H1 (cell line): Measurements from ENCODE around the gene C6orf52. TPM values are rescaled to one million over a fixed set of nuclear protein-coding genes. Genes with fewer than 3 reads are reported as not detected.

ENCODE experiments used
- BACH1 ChIP-seq: IDR thresholded peaks from 2 replicates; pipeline ENCODE4 v1.6.1; 2012; ENCODE audit warnings: low read length, improper control_type of control experiment
- CBX8 ChIP-seq: fragments of 300-800, 300-1000 bp; sonication (generic); IDR thresholded peaks from 2 replicates; pipeline ENCODE4 v1.7.1; 2016; ENCODE audit warnings: low read depth, low read length, borderline replicate concordance
- CEBPB ChIP-seq: IDR thresholded peaks from 2 replicates; pipeline ENCODE4 v1.6.1; 2012; ENCODE audit warnings: low read depth, low read length
- CHD1 ChIP-seq: IDR thresholded peaks from 2 replicates; pipeline ENCODE4 v1.6.1; 2012; ENCODE audit warnings: low read depth, low read length, improper control_type of control experiment
- CREB1 ChIP-seq: IDR thresholded peaks from 2 replicates; pipeline ENCODE4 v1.6.1; 2012; ENCODE audit warnings: inconsistent platforms
- EGR1 ChIP-seq: IDR thresholded peaks from 2 replicates; pipeline ENCODE4 v1.6.1; 2011; ENCODE audit warnings: low read depth, low read length, borderline replicate concordance
- HDAC2 ChIP-seq, 2 experiments: fragments of 300-600 bp in 1 of 2; sonication (generic) in 1 of 2; IDR thresholded peaks; 2 replicates each; pipeline ENCODE4 v1.6.1; 2011 to 2012; ENCODE audit warnings: low read depth in 2 of 2, low read length in 2 of 2, mild to moderate bottlenecking in 2 of 2, moderate library complexity in 2 of 2, borderline replicate concordance in 1 of 2, inconsistent platforms in 1 of 2
- JUN ChIP-seq: IDR thresholded peaks from 2 replicates; pipeline ENCODE4 v1.6.1; 2011; ENCODE audit warnings: low read depth, mild to moderate bottlenecking, improper control_type of control experiment, low read length
- JUND ChIP-seq: IDR thresholded peaks from 2 replicates; pipeline ENCODE4 v1.6.1; 2011; ENCODE audit warnings: mild to moderate bottlenecking, improper control_type of control experiment, low read length
- KDM1A ChIP-seq: fragments of 200-600, 300-600 bp; sonication (generic); IDR thresholded peaks from 2 replicates; pipeline ENCODE4 v1.7.1; 2016; ENCODE audit warnings: mild to moderate bottlenecking, low read length, borderline replicate concordance
- NANOG ChIP-seq: IDR thresholded peaks from 2 replicates; pipeline ENCODE4 v1.6.1; 2011; ENCODE audit warnings: low read length, low read depth, mild to moderate bottlenecking, inconsistent platforms; ENCODE audit not compliant: insufficient read depth, poor library complexity, severe bottlenecking
- PHF8 ChIP-seq: fragments of 200-600 bp; sonication (generic); conservative IDR thresholded peaks from 2 replicates; pipeline ENCODE4 v1.7.1; 2012; ENCODE audit warnings: low read depth, mild to moderate bottlenecking, inconsistent platforms, low read length, moderate library complexity
- POLR2A ChIP-seq, 2 experiments: IDR thresholded peaks; 1 replicate in 1 of 2; 2 replicates in 1 of 2; pipeline ENCODE4 v1.6.1; 2011; ENCODE audit warnings: low read depth in 2 of 2, low read length in 2 of 2, mild to moderate bottlenecking in 2 of 2; ENCODE audit errors: control extremely low read depth in 1 of 2
- POU5F1 ChIP-seq: IDR thresholded peaks from 2 replicates; pipeline ENCODE4 v1.6.1; 2011; ENCODE audit warnings: low read depth, mild to moderate bottlenecking, low read length, moderate library complexity
- RAD21 ChIP-seq, 2 experiments: IDR thresholded peaks in 1 of 2; conservative IDR thresholded peaks in 1 of 2; 2 replicates each; pipeline ENCODE4 v1.6.1; 2011; ENCODE audit warnings: low read depth in 2 of 2, low read length in 2 of 2, improper control_type of control experiment in 1 of 2, inconsistent platforms in 1 of 2, mild to moderate bottlenecking in 1 of 2, moderate library complexity in 1 of 2
- RBBP5 ChIP-seq: IDR thresholded peaks from 2 replicates; pipeline ENCODE4 v1.7.1; 2012; ENCODE audit warnings: low read depth, mild to moderate bottlenecking, inconsistent platforms, low read length, moderate library complexity, borderline replicate concordance
- SIN3A ChIP-seq, 2 experiments: IDR thresholded peaks in 1 of 2; conservative IDR thresholded peaks in 1 of 2; 2 replicates each; pipeline ENCODE4 v1.6.1; 2011 to 2012; ENCODE audit warnings: low read length in 2 of 2, improper control_type of control experiment in 1 of 2, low read depth in 1 of 2, mild to moderate bottlenecking in 1 of 2
- SP1 ChIP-seq: IDR thresholded peaks from 2 replicates; pipeline ENCODE4 v1.6.1; 2011; ENCODE audit warnings: low read depth, low read length
- SP4 ChIP-seq: IDR thresholded peaks from 2 replicates; pipeline ENCODE4 v1.6.1; 2012; ENCODE audit warnings: low read length, inconsistent platforms
- TCF12 ChIP-seq: IDR thresholded peaks from 2 replicates; pipeline ENCODE4 v1.6.1; 2011; ENCODE audit warnings: low read depth, mild to moderate bottlenecking, low read length
- TEAD4 ChIP-seq: IDR thresholded peaks from 2 replicates; pipeline ENCODE4 v1.6.1; 2012; ENCODE audit warnings: low read depth, low read length, inconsistent platforms, mixed read lengths
- YY1 ChIP-seq: IDR thresholded peaks from 2 replicates; pipeline ENCODE4 v1.6.1; 2011; ENCODE audit warnings: low read depth, mild to moderate bottlenecking, low read length
- polyA plus RNA-seq, 7 experiments: library from polyadenylated mRNA; depleted of rRNA in 3 of 7; stranded (reverse) in 5 of 7; unstranded in 2 of 7; fragments of >200 nt in 5 of 7; fragments of 200-250 nt in 2 of 7; gene quantifications; 1 replicate in 5 of 7; 2 replicates in 1 of 7; 4 replicates in 1 of 7; pipeline versions ENCODE4 v1.2.1 to v1.2.3, GENCODE V29; 2011 to 2013; ENCODE audit warnings: missing spikeins in 2 of 7, mixed read lengths in 2 of 7
- total RNA-seq: library from RNA; stranded (reverse); fragmentation: NEBNext Ultra II Directional; extraction: Animal tissue kit (Norgen Biotek cat#: 25700); gene quantifications from 2 replicates; pipeline ENCODE4 v1.2.1, GENCODE V29; 2021
- TF ChIP-seq, protein P1 (sequence below): IDR thresholded peaks from 2 replicates; pipeline ENCODE4 v1.6.1; 2012; ENCODE audit warnings: low read length, inconsistent platforms

C6orf52 gene
- total and polyA plus RNA-seq, 2 of the 8 experiments (the other 6 are each of a cell fraction or from before 2014, with no cell fraction given): 1.5 to 3.1 TPM

DNA sequence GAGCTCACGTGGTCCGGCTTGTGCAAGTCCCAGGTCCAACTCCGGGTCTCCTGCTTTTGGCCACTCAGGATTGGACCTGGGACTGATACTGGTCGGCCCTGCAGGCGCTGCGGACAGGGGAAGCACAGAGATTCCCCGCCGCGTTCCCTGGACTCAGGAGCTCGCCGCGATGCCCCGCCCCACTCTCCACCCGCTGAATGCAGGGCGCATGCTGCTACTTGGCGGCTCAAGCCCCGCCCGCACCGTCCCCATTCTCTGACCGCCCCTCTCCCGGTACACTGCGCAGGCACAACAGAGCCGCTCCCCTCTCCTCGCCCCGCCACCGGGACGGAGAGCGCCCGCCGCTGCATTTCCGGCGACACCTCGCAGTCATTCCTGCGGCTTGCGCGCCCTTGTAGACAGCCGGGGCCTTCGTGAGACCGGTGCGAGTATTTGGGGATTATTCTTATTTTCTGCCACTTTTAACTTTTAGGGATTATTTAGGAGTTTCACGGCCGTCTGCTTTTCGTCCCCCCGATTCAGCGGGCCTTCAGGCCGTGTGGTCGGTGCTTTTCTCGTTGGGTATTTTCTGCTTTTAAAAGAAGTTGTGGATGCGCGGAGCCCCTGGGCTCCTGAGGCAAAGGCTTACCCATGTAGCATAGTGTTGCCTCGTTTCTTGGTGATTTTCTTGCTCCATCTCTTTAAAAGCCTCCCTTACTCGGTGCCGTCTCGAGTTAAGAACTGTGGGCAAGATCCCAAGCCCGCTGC, 28.6 kb upstream of the C6orf52 start, which contains the start of gene TMEM14C (continued):
- no peak for TF ChIP-seq TEAD4
- TF ChIP-seq CEBPB: peak; percentile 72
- no peak for TF ChIP-seq CHD1
- no peak for TF ChIP-seq POU5F1
- peak; percentile 93 for TF ChIP-seq JUND
- no peak for TF ChIP-seq SP4
- peak in 1 of 2 experiments; percentile 6; a peak in 3 of 4 replicates for TF ChIP-seq RAD21 (IDR thresholded peaks at IDR 0.05 in 1 of 2, conservative IDR thresholded peaks at IDR 0.05 in 1 of 2; ENCODE audit: low read depth in 2 of 2, low read length in 2 of 2)
- TF ChIP-seq BACH1: 0 out of 2 replicates have a peak, but pooled peaks have one; percentile 18
- TF ChIP-seq EGR1: peak; percentile 65
- TF ChIP-seq SIN3A (conservative IDR thresholded peaks at IDR 0.05 in 1 of 2, IDR thresholded peaks at IDR 0.05 in 1 of 2; ENCODE audit: low read depth in 1 of 2, low read length in 2 of 2): peak; percentile 43 to 63; a peak in 1 of 4 replicates
- peak; percentile 69 for TF ChIP-seq SP1
- TF ChIP-seq CBX8: no peak
- TF ChIP-seq CREB1: peak; percentile 26; the same call in 1 of the 2 replicates
- no peak for TF ChIP-seq NANOG
- peak; percentile 70 for TF ChIP-seq PHF8
- no peak for TF ChIP-seq JUN
- 0 out of 2 replicates have a peak, but pooled peaks have one; percentile 63 for TF ChIP-seq YY1
- peak in 1 of 2 experiments; percentile 83; a peak in 2 of 3 replicates for TF ChIP-seq POLR2A (IDR thresholded peaks at IDR 0.05; ENCODE audit: control extremely low read depth in 1 of 2, low read depth in 2 of 2, low read length in 2 of 2)
- no peak for TF ChIP-seq HDAC2 (IDR thresholded peaks at IDR 0.05; ENCODE audit: borderline replicate concordance in 1 of 2, low read depth in 2 of 2, low read length in 2 of 2)
- peak; percentile 79 for TF ChIP-seq RBBP5
- no peak for TF ChIP-seq TCF12
- no peak for TF ChIP-seq KDM1A
- TF ChIP-seq, protein P1, sequence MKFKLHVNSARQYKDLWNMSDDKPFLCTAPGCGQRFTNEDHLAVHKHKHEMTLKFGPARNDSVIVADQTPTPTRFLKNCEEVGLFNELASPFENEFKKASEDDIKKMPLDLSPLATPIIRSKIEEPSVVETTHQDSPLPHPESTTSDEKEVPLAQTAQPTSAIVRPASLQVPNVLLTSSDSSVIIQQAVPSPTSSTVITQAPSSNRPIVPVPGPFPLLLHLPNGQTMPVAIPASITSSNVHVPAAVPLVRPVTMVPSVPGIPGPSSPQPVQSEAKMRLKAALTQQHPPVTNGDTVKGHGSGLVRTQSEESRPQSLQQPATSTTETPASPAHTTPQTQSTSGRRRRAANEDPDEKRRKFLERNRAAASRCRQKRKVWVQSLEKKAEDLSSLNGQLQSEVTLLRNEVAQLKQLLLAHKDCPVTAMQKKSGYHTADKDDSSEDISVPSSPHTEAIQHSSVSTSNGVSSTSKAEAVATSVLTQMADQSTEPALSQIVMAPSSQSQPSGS: 0 out of 2 replicates have a peak, but pooled peaks have one; percentile 22
